ENCODE measurements around the gene CARD10. TPM values are rescaled to one million over a fixed set of nuclear protein-coding genes. Genes with fewer than 3 reads are reported as not detected.

CARD10 gene
- total RNA-seq, 1 donor from 2014 or later = 2.7 TPM

DNA sequence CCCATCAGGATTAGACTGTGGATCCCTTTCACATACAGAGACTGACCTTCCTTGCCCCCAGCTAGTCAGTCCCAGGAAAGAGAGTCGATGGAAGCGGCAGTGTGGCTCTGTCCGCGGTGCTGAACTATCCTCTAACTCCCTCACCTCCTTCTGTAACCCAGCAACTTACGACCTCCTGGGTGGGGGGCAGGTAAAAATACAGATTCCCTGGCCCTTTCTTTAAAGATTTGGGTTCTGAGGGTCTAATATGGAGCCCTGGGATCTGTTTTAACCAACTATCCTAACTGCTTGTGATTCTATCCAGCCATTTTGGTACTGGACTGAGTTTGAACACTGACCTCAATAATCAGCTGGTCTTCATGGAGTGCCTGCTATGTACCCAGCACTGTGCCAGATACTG lies 56.2 kb downstream of the CARD10 start:
- DNase-seq = no peak
- peaks cover 26% of the 10 kb centered on the region for H3K4me1 Mint-ChIP-seq (ENCODE audit: low read depth, unreplicated experiment)
- peaks cover 2% of the 10 kb centered on the region for H3K9me3 Mint-ChIP-seq (ENCODE audit: unreplicated experiment)
- H3K27me3 Mint-ChIP-seq (ENCODE audit: unreplicated experiment) = peaks cover 6% of the 10 kb centered on the region
- no peak overlapping the region for H3K4me3 Mint-ChIP-seq (ENCODE audit: unreplicated experiment)
- TF ChIP-seq, protein P1, sequence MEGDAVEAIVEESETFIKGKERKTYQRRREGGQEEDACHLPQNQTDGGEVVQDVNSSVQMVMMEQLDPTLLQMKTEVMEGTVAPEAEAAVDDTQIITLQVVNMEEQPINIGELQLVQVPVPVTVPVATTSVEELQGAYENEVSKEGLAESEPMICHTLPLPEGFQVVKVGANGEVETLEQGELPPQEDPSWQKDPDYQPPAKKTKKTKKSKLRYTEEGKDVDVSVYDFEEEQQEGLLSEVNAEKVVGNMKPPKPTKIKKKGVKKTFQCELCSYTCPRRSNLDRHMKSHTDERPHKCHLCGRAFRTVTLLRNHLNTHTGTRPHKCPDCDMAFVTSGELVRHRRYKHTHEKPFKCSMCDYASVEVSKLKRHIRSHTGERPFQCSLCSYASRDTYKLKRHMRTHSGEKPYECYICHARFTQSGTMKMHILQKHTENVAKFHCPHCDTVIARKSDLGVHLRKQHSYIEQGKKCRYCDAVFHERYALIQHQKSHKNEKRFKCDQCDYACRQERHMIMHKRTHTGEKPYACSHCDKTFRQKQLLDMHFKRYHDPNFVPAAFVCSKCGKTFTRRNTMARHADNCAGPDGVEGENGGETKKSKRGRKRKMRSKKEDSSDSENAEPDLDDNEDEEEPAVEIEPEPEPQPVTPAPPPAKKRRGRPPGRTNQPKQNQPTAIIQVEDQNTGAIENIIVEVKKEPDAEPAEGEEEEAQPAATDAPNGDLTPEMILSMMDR (IDR thresholded peaks at IDR 0.05; ENCODE audit: partially characterized antibody, unreplicated experiment) = no peak
- H3K27ac Mint-ChIP-seq (ENCODE audit: unreplicated experiment) = no peak overlapping the region
- no peaks in the 10 kb centered on the region for H3K36me3 Mint-ChIP-seq (ENCODE audit: unreplicated experiment)

DNA sequence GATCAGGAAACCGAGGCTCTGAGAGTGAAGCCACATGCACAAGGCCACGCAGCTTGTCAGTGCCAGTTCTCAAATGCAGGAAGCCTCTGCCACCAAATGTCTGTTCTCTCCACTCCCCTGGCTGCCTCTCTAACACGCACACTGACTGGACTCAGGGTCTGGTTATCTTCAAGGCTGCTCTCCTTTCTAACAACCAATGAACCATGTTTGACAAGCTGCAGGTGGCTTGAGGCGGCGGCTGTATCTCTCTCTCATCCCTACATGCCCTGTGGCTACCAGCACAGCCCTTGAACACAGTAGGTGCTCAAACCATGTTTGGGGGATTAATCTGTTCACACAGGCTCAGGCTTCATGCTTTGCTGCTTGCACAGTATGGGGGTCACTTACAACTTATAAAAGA lies 56.8 kb downstream of the CARD10 start:
- H3K9me3 Mint-ChIP-seq (ENCODE audit: unreplicated experiment) = peaks cover 2% of the 10 kb centered on the region
- TF ChIP-seq, protein P1 (IDR thresholded peaks at IDR 0.05; ENCODE audit: partially characterized antibody, unreplicated experiment) = no peak
- no peak overlapping the region for H3K4me3 Mint-ChIP-seq (ENCODE audit: unreplicated experiment)
- peaks cover 24% of the 10 kb centered on the region for H3K4me1 Mint-ChIP-seq (ENCODE audit: low read depth, unreplicated experiment)
- DNase-seq = no peak
- no peaks in the 10 kb centered on the region for H3K36me3 Mint-ChIP-seq (ENCODE audit: unreplicated experiment)
- no peak overlapping the region for H3K27ac Mint-ChIP-seq (ENCODE audit: unreplicated experiment)
- peaks cover 6% of the 10 kb centered on the region for H3K27me3 Mint-ChIP-seq (ENCODE audit: unreplicated experiment)

DNA sequence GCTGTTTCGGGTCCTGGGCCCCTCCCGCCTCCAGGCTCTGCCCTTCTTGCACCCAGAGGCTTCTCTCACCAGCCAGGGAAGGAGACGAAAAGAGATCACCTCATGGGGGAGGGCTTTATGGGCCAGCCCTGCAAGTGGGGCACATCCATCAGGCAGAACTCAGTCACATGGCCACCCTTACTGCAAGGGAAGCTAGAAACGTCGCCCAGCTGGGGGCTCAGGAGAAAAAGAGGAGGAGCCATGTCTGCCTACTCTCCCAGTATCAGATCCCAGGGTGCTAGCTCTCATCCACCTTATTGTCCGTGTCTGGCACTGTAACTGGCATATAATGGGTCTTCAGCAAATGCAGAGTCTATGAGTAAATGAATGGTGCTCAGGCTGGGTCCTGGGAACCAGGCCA lies 57.3 kb downstream of the CARD10 start:
- TF ChIP-seq, protein P1 (IDR thresholded peaks at IDR 0.05; ENCODE audit: partially characterized antibody, unreplicated experiment) = no peak
- H3K9me3 Mint-ChIP-seq (ENCODE audit: unreplicated experiment) = peaks cover 3% of the 10 kb centered on the region
- no peaks in the 10 kb centered on the region for H3K36me3 Mint-ChIP-seq (ENCODE audit: unreplicated experiment)
- H3K27me3 Mint-ChIP-seq (ENCODE audit: unreplicated experiment) = peaks cover 6% of the 10 kb centered on the region
- DNase-seq = no peak
- H3K4me3 Mint-ChIP-seq (ENCODE audit: unreplicated experiment) = no peak overlapping the region
- no peak overlapping the region for H3K27ac Mint-ChIP-seq (ENCODE audit: unreplicated experiment)
- H3K4me1 Mint-ChIP-seq (ENCODE audit: low read depth, unreplicated experiment) = peaks cover 22% of the 10 kb centered on the region

DNA sequence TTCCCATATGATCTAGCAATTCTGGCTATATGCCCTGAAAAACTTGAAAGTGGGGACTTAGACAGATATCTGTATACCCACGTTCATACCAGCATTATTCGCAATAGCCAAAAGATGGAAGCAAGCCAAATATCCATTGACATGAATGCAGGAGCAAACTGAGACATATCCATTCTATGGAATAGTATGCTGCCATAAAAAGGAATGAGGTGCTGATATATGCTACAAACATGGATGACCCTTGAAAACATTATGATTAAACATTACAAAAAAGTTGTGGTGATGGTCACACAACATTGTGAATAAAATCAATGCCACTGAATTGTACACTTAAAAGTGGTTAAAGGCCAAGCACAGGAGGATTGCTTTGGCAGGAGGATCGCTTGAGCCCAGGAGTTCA lies 58.5 kb downstream of the CARD10 start:
- peaks cover 3% of the 10 kb centered on the region for H3K9me3 Mint-ChIP-seq (ENCODE audit: unreplicated experiment)
- no peak overlapping the region for H3K4me3 Mint-ChIP-seq (ENCODE audit: unreplicated experiment)
- no peak for DNase-seq
- peaks cover 28% of the 10 kb centered on the region for H3K4me1 Mint-ChIP-seq (ENCODE audit: low read depth, unreplicated experiment)
- peaks cover 7% of the 10 kb centered on the region for H3K27me3 Mint-ChIP-seq (ENCODE audit: unreplicated experiment)
- H3K27ac Mint-ChIP-seq (ENCODE audit: unreplicated experiment) = no peak overlapping the region
- H3K36me3 Mint-ChIP-seq (ENCODE audit: unreplicated experiment) = no peaks in the 10 kb centered on the region
- TF ChIP-seq, protein P1 (IDR thresholded peaks at IDR 0.05; ENCODE audit: partially characterized antibody, unreplicated experiment) = no peak

DNA sequence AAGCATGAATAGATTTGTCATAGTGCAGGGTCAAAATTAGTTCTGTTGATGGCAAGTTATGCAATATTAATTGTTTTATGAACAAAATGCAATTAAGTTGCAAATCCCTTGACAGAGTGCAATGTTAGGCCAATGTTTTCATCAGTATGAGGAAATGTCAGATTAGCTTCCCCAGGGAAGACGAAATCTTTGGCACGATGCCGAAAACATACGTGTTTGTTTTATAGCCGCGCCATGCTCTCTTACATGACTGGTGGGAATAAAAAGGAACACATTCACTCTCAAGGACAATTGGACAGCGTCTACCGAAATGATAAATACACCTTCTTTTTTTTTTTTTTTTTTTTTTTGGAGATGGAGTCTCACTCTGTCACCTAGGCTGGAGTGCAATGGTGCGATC lies 60.0 kb downstream of the CARD10 start:
- TF ChIP-seq, protein P1 (IDR thresholded peaks at IDR 0.05; ENCODE audit: partially characterized antibody, unreplicated experiment) = no peak
- DNase-seq = no peak
- Mint-ChIP-seq H3K9me3 (ENCODE audit: unreplicated experiment) (peaks cover 2% of the 10 kb centered on the region), H3K36me3 (ENCODE audit: unreplicated experiment) (no peaks in the 10 kb centered on the region), H3K27me3 (ENCODE audit: unreplicated experiment) (peaks cover 5% of the 10 kb centered on the region), H3K4me1 (ENCODE audit: low read depth, unreplicated experiment) (peaks cover 29% of the 10 kb centered on the region), H3K4me3 (ENCODE audit: unreplicated experiment) (no peak overlapping the region), H3K27ac (ENCODE audit: unreplicated experiment) (no peak overlapping the region)

All from glutamatergic neuron (in vitro differentiated cells).